Activated CD8-positive, alpha-beta memory T cell treated with anti-CD3 and anti-CD28 coated beads for 48 hours (primary cell): Measurements from ENCODE around the gene CAMSAP2.
A peak's percentile ranks its signal among the peaks of the same experiment; 100 is the strongest.
"Not testable (repeated sequence)": the region's sequence is repeated elsewhere in the genome, so short reads cannot be mapped to it uniquely, and the experiment has no call there.

Experiments used
- DNase-seq, 3 experiments: peaks; one replicate each; pipeline ENCODE4 v3.0.0-alpha.2; 2020; ENCODE audit warnings: low read depth in 2 of 3, low spot score in 2 of 3

The CAMSAP2 gene

DNA sequence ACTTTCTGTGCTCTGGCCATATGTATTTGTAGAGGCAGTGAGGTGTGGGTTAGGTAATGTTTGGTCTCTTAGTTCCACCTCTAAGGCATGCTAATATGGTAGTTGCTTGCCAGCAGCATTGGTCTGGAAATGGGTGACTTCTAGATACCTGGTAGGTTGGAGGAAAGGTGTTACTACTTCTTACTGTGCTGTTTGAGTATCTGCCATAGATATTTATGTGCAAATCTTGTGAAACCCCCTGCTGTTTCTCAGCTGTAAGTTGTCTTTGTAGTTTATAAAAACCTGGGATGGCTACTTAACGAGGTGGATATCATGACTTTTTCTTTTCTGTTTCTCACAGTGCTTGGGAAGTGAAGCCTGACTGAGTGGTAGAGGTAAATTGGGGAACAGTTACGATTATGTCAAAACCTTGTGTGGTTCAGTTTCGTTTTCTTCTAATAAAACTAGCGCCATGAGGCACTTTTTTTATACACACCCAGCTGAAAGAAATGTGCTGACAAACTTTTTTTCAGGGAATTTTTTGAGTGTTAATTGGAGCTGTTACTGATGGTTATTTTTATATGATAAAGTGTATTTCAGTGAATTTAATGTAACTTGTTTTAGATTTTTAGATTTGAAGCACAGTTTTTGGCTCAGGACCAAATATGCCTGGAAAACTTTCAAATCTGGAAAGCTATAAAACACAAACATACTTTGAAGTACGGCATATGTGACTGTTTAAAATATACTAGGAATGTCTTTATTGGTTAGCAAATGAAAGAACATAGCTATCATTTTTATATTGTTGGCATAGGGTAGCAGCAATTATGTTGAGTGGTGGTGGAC lies 42.1 kb downstream of the CAMSAP2 start:
- no peak for DNase-seq

DNA sequence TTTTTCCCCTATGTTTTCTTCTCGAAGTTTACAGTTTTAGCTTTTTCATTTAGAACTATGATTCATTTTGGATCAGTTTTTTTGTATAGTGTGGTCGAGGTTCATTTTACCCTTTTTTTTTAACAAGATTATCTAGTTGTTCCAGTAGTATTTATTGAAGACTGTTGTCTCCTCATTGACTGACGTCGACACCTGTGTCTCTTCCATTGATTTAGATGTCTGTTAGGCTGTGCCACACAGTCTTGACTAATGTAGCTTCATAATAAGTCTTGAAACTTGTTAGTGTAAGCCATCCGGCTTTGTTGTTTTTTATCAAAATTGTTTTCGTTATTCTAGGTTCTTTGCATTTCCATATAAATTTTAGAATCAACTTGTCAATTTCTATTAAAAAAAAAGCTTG lies 45.2 kb downstream of the CAMSAP2 start:
- DNase-seq = no peak

DNA sequence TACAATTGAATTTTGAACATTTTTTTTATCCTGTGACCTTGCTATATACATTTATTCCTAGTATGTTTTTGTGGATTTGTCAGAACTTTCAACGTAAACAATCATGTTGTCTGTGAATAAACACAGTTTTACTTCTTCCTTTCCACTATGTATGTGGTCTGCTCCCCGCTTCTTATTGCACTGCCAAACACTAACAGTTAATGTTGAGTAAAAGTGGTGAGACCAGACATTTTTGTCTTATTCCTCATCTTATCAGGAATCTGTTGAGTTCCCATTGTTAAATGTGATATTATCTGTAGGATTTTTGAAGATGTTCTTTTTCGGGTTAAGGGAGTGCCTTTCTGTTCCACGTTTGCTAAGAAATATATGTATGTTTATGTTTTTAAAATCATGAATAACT lies 45.9 kb downstream of the CAMSAP2 start:
- DNase-seq = no peak

DNA sequence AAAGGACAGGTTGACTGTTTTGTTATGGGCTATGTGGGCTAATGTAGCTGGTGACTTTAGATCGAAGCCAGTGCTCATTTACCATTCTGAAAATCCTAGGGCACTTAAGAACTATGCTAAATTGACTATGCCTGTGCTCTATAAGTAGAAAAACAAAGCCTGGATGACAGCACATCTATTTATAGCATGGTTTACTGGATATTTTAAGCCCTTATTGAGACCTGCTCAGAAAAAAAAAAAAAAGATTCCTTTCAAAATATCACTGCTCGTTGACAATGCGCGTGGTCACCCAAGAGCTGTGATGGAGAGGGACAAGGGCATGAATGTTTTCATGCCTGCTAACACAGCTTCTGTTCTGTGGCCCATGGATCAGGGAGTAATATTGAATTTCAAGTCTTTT lies 48.1 kb downstream of the CAMSAP2 start:
- no peak for DNase-seq

DNA sequence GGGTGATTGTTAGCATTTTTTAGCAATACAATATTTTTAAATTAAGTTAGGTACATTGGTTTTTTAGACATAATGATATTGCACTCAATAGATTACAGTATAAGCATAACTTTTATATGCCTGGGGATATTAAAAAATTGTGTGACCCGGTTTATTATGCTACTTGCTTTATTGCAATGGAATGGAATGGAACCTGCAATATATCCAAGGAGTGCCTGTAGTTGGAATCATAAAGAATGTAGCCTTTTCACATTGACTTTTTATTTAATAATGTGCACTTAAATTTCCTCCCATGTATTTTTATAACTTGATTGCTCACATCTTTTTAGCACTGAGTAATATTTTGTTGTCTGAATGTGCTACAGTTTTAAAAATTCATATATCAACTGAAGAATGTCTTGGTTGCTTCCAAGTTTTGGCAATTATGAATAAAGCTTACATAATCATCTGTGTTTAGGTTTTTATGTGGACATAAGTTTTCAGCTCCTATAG lies 49.2 kb downstream of the CAMSAP2 start:
- DNase-seq = no peak

DNA sequence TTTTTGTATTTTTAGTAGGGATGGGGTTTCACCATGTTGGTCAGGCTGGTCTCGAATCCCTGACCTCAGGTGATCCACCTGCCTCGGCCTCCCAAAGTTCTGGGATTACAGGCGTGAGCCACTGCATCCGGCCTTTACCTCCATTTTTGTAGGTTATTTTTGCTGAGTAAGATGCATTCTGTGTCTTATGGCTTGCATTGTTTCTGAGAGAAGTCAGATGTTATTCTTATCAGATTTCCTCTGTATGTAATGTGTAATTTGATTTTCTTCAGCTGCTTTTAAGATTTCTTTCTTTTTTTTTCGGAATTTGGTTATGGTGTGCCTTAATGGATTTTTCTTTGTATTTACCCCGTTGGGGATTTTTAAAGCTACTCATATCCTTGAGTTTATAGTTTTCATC lies 52.3 kb downstream of the CAMSAP2 start:
- DNase-seq = not testable (repeated sequence)

DNA sequence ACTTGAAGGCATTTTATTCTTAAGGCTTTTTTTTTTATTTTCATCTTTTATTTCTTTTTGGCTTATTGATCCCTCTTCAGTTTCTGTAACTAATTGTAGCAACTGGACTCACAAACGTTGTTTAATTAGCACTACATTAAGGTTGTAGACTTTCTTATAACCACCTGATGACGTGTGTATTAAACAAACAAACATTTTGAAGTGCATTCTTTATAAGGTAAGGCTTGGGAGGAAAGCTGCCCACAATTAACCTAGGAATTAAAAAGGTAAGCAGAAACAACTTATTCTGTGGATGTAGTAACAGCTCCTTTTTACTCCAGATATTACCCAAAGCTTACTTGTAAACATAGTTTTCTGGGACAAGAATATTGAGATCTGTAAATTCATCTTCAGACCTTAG lies 55.0 kb downstream of the CAMSAP2 start:
- DNase-seq = no peak

DNA sequence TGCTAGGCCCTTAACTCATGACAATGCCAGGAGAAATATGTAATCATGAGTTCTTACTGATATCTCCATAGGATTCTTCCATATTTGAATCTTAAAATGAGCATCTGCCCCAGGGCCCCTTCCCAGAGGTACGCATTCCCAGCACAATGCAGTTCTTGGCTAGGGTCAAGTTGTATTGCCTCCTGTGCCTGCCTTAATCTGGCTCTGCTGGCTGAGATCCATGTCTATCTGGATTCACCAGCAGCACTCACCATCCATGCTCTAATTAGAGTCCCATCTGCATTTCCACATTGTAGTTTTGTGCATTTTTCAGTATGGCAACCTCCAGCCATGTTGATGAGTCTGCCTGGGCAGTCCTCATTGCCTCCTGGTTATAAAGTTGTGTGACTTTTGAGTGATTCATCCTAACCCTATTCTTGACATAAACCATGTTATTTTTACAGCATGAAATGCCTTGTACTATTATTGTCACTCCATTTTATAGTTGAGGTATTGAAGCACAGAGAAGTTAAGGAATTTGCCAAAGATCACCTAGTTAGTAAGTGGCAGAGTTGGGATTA lies 55.9 kb downstream of the CAMSAP2 start:
- no peak for DNase-seq

DNA sequence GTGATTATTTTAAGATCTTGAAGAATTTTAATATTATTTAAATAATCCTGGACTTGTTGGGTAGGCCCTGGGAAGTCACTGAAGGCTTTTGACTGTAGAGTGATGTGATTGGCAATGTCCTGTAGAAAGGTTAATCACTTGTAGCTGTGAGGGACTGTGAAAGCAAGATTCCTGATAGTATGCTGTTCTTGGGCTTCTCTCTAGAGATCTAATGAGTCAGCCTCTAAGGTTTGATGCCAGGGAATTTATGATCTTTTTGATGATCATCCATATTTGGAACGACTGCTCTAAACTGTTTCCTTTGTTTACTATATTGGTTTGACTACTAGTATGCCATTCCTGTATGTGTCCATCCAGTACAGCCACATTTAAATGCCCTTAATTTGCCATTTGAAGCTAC lies 56.5 kb downstream of the CAMSAP2 start:
- DNase-seq = no peak

DNA sequence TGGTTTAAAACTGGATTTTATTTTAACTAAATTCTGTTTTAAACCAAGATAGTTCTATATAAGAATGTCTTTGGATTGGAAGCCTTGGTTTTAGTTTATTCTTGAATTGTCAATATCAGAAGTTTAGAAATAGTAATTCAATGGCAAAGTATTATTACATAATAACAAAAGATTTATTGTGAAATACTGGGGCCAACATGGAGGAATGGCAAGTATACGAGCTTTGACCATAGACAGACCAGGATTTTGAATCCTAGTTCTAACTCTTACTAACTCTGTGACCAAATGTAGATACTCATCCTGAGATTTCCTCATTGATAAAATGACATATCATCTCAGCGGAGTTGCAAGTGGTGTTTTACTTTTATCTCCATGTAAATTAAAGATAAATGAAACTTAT lies 63.3 kb downstream of the CAMSAP2 start:
- no peak for DNase-seq

DNA sequence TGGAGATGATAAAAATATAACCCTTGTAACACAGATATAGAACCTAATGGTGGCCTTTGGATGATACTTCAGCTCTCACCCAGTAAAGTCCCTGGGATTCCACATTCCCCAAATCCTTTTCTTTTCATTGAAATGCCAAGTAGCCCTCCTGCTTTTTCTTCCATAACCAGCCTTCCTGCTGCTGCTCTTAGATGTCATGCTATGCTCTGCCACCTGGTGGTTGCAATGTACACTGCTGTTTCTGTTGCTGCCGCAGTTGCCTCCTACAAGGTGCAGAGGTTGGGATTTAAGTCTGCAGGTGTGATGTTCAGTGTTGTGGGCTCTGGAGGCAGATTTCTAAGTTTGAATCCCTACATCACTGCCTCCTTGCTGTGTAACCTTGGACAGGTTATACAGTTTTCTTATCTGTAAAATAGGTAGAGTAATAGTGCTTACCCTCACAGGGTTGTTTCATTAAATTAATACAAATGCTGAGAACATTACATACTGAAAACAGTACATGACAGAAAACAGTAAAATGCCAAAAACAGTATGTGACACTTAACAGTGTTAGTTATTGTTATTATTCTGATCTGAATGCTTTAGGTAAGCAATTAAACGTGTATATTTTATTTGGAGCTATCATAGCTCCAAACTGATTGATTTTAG lies 64.3 kb downstream of the CAMSAP2 start:
- peak; percentile 18 to 44 (median 24) for DNase-seq

DNA sequence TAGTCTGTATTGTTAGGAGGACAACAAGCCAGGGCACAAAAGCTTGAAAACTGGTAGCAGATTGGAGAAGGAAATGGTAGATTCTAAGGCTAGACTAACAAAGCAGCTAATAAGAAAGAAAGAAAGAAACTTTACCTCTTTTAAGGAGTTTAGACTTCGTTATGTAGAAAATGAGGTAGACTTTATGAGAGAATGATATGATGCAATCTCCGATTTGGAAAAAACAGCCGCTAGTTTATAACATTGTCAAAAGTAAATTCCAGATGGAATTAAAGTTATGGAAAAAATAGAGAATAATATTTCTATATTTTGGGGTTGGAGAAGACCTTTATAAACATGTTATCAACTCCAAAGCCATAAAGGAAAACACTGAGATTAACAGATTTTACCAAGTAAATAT lies 67.0 kb downstream of the CAMSAP2 start:
- DNase-seq = no peak

DNA sequence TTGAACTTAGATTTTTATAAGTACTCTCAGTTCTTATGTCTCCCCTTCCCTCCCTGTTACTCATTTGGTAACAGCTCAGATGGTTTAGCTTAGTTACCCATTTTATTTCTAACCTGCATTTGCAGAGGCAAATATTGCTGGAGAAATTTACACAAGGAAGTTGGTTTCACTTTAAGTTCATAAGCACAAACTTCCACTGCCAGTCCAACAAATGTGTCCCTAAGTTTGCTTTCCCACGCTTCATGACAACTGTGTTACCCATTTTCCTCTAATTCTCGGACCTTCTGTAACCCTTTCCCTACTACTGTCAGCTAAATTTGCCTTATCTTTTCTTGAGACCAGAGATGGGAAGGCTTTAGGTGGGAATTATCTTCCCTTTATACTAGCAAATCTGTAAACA lies 70.2 kb downstream of the CAMSAP2 start:
- DNase-seq = no peak

DNA sequence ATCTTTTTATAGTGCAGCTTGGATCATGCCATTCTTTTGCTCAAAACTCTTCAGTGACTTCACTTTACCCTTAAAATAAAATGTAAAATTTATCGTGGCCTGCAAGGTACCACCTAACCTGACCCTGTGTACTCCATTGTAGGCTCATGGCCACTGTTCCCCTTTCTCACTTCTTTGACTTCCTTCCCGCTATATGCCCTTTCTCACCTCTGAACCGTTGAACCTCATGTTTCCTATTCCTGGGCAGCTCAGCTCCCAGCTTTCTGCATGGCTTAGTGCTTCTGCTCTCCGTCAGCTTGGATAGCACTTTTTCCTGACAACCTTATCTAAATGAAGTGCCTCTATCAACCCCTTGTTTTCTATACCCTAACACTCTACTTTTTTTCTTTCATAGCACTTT lies 73.0 kb downstream of the CAMSAP2 start:
- DNase-seq = no peak

DNA sequence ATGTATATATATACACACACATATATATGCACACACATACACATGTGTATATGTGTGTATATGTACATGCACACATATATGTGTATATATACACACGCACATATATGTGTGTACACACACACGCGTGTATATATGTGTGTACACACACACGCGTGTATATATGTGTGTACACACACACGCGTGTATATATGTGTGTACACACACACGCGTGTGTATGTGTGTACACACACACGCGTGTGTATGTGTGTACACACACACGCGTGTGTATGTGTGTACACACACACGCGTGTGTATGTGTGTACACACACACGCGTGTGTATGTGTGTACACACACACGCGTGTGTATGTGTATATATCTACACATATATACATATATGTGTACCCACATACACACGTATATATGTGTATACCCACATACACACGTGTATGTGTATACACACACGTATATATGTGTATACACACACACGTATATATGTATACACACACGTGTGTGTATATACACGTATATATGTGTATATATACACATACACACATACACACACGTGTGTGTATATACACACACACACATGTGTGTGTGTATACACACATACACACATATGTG lies 78.0 kb downstream of the CAMSAP2 start:
- not testable (repeated sequence) for DNase-seq

DNA sequence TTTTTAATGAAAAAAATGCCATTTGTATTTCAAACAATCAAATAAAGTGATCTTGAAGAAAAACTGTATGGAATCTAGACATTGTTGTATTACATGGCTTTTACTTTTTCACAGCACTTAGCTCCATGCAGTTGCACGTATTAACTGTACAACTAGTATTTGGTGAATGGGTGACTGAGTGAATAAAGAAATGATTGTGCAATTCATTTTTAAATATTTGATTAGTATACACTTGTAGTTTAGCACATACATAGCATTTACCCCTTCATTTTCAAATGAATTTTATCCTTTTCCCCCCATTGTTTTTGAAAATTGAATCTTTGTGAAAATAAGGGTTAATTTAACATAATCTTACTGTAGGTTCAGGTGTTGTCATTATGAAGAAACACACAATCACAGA lies 79.6 kb downstream of the CAMSAP2 start:
- no peak for DNase-seq

DNA sequence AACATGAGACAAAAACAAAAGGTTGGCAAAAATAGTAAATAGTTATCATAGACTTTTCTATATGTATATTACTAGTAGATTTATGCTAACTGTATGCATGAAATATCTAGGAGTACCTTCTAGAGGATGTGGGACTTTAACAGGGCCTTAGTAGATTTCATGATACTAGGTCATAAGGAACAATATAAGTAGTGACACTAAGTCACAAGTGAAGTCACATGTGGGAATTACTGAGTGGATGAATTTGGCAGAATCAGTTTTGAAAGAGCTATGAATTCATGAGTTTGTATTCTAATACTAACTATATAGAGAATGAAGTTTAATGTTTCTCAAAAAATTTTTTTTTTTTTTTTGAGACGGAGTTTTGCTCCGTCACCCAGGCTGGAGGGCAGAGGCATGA lies 81.0 kb downstream of the CAMSAP2 start:
- no peak for DNase-seq

DNA sequence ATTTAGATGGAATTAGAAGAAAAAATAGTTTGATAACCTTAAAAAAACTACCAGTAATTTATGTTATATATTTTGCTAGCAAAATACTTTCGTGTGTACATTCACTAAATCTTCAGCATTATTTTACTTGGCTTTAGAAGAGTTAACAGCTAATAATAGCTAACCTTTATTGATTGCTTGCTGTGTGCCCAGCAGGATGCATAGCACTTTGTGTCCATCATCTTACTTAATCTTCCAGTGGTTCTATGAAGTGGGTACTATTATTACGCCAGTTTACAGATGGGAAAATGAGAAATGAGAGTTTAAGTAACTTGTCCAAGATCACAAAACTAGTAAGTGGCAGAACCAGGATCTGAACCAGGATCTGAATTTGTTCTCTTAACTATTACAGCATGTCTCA lies 92.4 kb downstream of the CAMSAP2 start:
- DNase-seq = no peak

DNA sequence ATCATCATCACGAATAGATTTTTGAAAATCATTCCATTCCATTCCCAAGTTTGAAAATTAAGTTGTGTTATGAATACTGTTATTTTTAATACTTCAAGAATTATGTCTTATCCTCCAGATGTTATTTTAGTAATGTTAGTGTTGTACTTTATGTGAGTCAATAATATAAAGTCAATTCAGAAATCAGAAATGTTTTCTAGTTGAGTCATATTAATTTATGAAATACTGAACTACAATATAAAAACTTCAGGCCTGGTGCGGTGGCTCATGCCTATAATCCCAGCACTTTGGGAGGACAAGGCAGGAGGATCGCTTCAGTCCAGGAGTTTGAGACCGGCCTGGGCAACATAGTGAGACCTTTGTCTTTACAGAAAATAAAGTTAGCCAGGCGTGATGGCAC lies 95.7 kb downstream of the CAMSAP2 start:
- DNase-seq = no peak

DNA sequence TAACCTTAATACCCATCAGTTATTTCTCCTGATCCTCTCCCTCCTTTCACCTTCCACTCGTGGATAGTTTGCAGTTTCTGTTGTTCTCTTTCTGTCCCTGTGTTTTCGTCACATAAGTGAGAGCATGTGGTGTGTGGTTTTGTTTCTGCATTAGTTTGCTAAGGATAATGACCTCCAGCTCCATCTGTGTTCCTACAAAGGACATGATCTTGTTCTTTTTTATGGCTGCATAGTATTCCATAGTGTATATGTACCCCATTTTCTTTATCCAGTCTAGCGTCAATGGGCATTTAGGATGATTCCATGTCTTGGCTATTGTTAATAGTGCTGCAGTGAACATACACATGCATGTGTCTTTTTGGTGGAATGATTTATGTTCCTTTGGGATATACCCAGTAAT lies 97.5 kb downstream of the CAMSAP2 start:
- DNase-seq = no peak

DNA sequence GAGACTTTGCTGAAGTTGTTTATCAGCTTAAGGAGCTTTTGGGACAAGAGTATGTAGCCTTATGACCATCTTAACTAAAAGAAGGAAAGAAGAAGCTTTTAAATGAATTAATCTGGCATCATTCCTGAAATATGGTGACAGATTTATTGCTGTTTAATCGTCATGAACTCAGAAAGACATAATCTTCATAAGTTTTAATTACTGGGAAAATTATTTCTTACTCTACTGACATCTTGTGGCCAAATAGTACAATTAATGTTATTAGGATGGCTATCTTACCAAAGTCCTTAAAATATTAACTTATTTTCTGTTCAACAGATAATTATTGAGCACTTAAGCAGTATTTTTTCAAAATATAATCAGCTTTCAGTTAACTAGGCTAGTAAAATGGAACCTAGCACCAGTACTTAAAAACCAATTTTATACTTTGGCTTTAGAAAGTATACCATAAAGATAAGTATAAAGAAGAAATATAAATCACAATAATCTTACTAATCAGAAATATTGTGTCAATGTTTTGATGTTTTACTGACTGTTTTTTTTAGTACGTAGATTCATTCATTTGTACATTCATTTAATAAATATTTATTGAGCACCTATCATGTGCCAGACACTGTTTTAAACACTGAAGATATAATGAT lies 99.4 kb downstream of the CAMSAP2 start:
- DNase-seq = no peak
